HG02852 (cell line): ENCODE measurements around the gene NEK11.

Experiments used
- ATAC-seq: cut with Tn5 transposase; IDR thresholded peaks from one replicate; pipeline ENCODE4 v1.9.1; 2021; ENCODE audit warnings: mild to moderate bottlenecking, moderate library complexity; ENCODE audit not compliant: unreplicated experiment

NEK11 gene

DNA sequence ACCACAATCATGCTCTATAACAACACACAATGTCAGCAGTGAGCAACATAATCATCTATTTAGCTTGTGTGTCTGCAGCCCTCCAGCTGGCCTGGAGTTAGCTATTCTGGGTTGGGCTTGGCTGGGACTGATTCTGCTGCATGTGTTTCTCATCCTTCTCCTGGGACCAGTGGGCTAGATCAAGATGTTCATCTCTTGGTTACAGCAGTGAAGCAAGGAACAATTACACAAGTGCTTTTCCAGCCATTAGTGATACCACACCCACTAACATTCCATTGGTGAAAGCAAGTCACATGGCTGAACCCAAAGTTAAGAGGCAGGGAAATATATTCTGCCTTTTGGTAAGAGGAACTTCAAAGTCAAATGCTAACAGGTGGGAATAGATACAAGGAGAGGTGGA is 369.5 kb downstream of the NEK11 start:
- ATAC-seq, result no peak

DNA sequence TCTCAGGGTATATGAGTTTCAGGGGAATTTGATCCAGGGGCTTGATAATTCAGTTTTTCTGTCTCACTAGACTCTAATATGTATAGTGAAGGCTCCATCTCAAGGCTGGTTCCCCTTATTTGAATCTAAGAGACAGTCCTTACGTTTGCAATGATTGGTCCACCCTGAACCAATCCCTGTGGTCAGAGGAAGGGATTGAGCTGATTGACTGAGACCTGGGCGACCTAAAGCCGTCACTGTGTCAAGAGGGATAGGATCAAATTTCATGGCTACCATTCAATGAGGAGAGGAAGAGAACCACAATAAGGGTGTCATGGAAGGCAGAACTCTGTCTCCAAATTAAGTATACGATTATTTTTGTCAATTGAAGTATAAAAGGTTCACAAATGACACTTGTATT is 371.2 kb downstream of the NEK11 start:
- ATAC-seq, result no peak
